ENCODE results near the gene SCML2. TPM values are rescaled to one million over a fixed set of nuclear protein-coding genes. Genes with fewer than 3 reads are reported as not detected.

Gene SCML2
- polyA plus RNA-seq, 2 of the 4 experiments (the other 2 are of a cell fraction), result 8.0 to 13.9 TPM

DNA sequence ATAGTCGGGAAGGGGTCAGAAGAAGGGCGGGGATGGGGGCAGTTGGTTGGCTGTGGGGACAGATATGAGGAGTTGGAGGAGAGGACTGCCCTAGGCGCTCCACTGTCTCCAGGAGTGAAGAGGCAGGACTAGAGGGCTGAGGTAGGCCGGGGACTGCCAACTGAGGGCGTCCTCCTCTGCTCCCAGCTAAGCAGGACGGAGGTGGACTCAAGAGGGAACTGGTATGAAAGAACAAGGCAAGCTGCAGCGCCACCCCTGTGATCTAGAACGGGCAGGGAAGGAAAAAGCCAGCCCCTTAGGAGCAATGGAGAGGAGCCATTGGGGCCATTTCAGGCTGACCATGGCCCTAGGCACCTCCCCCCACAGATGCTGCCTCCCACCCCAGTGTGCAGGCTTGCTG, 147.8 kb downstream of the SCML2 start:
- Histone ChIP-seq H3K4me1 (no peaks in the 10 kb centered on the region), H3K9me3 (no peaks in the 10 kb centered on the region), H3K27ac (no peak overlapping the region), H3K4me2 (no peak overlapping the region), H3K4me3 (no peak overlapping the region)
- ATAC-seq, result no peak
- DNase-seq (ENCODE audit: low read depth in 1 of 2, low spot score in 1 of 2), result no peak
- WGBS (ENCODE audit: missing lambda C conversion rate), result 37% methylated on average over 8 of the region's 8 CpGs
- TF ChIP-seq ZNF302 (CRISPR knock-in tag; IDR thresholded peaks at IDR 0.05), result no peak
- no peak for TF ChIP-seq EHMT2 (IDR thresholded peaks at IDR 0.05; ENCODE audit: low read depth)
- TF ChIP-seq EP300 (IDR thresholded peaks at IDR 0.05), result no peak
- TF ChIP-seq TFCP2L1 (CRISPR knock-in tag; IDR thresholded peaks at IDR 0.05), result no peak
- no peak for TF ChIP-seq CBX2 (IDR thresholded peaks at IDR 0.05; ENCODE audit: borderline replicate concordance, low read depth)
- TF ChIP-seq RNF2 (IDR thresholded peaks at IDR 0.05; ENCODE audit: borderline replicate concordance, low read depth), result no peak
- no peak for TF ChIP-seq MYC (IDR thresholded peaks at IDR 0.05; ENCODE audit: borderline replicate concordance, low read length)
- no peak for TF ChIP-seq ZSCAN20 (CRISPR knock-in tag; IDR thresholded peaks at IDR 0.05)
- TF ChIP-seq KDM5A (IDR thresholded peaks at IDR 0.05), result no peak
- TF ChIP-seq RARB (CRISPR knock-in tag; IDR thresholded peaks at IDR 0.05), result no peak
- no peak for TF ChIP-seq NPAS2 (CRISPR knock-in tag; IDR thresholded peaks at IDR 0.05; ENCODE audit: borderline replicate concordance)
- TF ChIP-seq NR3C1 (IDR thresholded peaks at IDR 0.05), result no peak
- TF ChIP-seq, protein P1, sequence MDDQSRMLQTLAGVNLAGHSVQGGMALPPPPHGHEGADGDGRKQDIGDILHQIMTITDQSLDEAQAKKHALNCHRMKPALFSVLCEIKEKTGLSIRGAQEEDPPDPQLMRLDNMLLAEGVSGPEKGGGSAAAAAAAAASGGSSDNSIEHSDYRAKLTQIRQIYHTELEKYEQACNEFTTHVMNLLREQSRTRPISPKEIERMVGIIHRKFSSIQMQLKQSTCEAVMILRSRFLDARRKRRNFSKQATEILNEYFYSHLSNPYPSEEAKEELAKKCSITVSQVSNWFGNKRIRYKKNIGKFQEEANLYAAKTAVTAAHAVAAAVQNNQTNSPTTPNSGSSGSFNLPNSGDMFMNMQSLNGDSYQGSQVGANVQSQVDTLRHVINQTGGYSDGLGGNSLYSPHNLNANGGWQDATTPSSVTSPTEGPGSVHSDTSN (IDR thresholded peaks at IDR 0.05), result no peak
- TF ChIP-seq FOXS1 (CRISPR knock-in tag; IDR thresholded peaks at IDR 0.05), result no peak
- TF ChIP-seq PHF8 (IDR thresholded peaks at IDR 0.05; ENCODE audit: borderline replicate concordance, low read depth), result no peak
- TF ChIP-seq JUNB (IDR thresholded peaks at IDR 0.05), result no peak
- CTCF ChIA-PET, result interaction anchor here (0.9 to 1.5 kb wide), 2 partner anchors 419 to 462 kb away, joined by 3 read pairs; no protein-coding TSS in a partner anchor
- POLR2A ChIA-PET, result no interaction called here
- no peak for FAIRE-seq

DNA sequence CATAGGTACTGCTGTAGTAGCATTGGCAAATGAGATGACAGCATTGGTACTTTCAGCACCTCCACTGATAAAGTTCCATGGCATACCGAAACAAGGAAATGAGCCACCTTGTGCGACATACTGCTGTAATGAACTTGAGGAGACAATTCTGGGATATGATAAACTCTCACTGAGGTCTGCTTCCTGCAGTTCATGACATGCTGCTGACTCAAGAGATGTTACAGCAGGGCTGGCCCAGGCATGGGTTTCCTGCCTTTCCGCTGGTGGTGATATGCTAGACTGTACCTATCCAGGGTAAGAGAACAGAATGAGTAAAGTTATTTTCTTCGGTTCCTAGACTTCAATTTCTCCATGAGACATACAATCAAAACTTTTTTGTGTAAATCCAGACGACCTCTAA, 150.9 kb downstream of the SCML2 start:
- Histone ChIP-seq H3K27ac (no peak overlapping the region), H3K4me1 (no peaks in the 10 kb centered on the region), H3K4me3 (no peak overlapping the region), H3K9me3 (no peaks in the 10 kb centered on the region), H3K4me2 (no peak overlapping the region)
- ATAC-seq (no peak), FAIRE-seq (no peak), DNase-seq (ENCODE audit: low read depth in 1 of 2, low spot score in 1 of 2) (no peak)
- TF ChIP-seq NPAS2 (CRISPR knock-in tag; IDR thresholded peaks at IDR 0.05; ENCODE audit: borderline replicate concordance) (no peak), HES2 (IDR thresholded peaks at IDR 0.05) (no peak), FOSB (CRISPR knock-in tag; IDR thresholded peaks at IDR 0.05) (no peak), ZC3H11A (IDR thresholded peaks at IDR 0.05) (no peak), HEYL (CRISPR knock-in tag; IDR thresholded peaks at IDR 0.05) (no peak), SREBF2 (IDR thresholded peaks at IDR 0.05) (no peak), NFE2L2 (conservative IDR thresholded peaks at IDR 0.05; ENCODE audit: low read length) (no peak), HDAC2 (IDR thresholded peaks at IDR 0.05) (no peak), CHD4 (IDR thresholded peaks at IDR 0.05; ENCODE audit: borderline replicate concordance) (no peak), ZFP36 (IDR thresholded peaks at IDR 0.05; ENCODE audit: borderline replicate concordance, partially characterized antibody) (no peak), JUNB (IDR thresholded peaks at IDR 0.05) (no peak), MAFK (IDR thresholded peaks at IDR 0.05; ENCODE audit: partially characterized antibody) (no peak), HOXB5 (CRISPR knock-in tag; IDR thresholded peaks at IDR 0.05) (no peak), HOXB13 (CRISPR knock-in tag; IDR thresholded peaks at IDR 0.05; ENCODE audit: low read depth) (no peak)
- POLR2A ChIA-PET, result no interaction called here
- 56% methylated on average over 5 of the region's 5 CpGs for WGBS (ENCODE audit: missing lambda C conversion rate)
- CTCF ChIA-PET, result no interaction called here

All from A549 (cell line).